Body of pancreas (tissue), 4 donors: ENCODE measurements around the gene DCHS2.

Source experiments
- POLR2A ChIP-seq, 3 donors: fragments of 450-650 bp; IDR thresholded peaks; one replicate each; pipeline ENCODE4 v1.6.1; 2016; ENCODE audit warnings: antibody characterized with exemption in 3 of 3, mild to moderate bottlenecking in 2 of 3
- TF ChIP-seq, protein P1 (sequence below), 7 experiments: fragments of 450-650 bp in 4 of 7; fragments of 200-600 bp in 3 of 7; sonication (generic) in 3 of 7; IDR thresholded peaks; one replicate each; pipeline ENCODE4 v1.5.1; 2016 to 2019; ENCODE audit warnings: antibody characterized with exemption in 7 of 7

GRCh38 chr4:154230723-154231122 is 260.9 kb downstream of the DCHS2 start:
- no peak for TF ChIP-seq POLR2A (IDR thresholded peaks at IDR 0.05)
- TF ChIP-seq, protein P1, sequence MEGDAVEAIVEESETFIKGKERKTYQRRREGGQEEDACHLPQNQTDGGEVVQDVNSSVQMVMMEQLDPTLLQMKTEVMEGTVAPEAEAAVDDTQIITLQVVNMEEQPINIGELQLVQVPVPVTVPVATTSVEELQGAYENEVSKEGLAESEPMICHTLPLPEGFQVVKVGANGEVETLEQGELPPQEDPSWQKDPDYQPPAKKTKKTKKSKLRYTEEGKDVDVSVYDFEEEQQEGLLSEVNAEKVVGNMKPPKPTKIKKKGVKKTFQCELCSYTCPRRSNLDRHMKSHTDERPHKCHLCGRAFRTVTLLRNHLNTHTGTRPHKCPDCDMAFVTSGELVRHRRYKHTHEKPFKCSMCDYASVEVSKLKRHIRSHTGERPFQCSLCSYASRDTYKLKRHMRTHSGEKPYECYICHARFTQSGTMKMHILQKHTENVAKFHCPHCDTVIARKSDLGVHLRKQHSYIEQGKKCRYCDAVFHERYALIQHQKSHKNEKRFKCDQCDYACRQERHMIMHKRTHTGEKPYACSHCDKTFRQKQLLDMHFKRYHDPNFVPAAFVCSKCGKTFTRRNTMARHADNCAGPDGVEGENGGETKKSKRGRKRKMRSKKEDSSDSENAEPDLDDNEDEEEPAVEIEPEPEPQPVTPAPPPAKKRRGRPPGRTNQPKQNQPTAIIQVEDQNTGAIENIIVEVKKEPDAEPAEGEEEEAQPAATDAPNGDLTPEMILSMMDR (IDR thresholded peaks at IDR 0.05), result no peak
